HUES6 (cell line): ENCODE measurements around the gene SHOC2.

Source experiments
- H3K27ac ChIP-seq: 2 replicates; pipeline ENCODE4 v1.7.0; 2013; ENCODE audit warnings: low read depth, mild to moderate bottlenecking, low read length, inconsistent platforms
- H3K27me3 ChIP-seq: 2 replicates; pipeline ENCODE4 v1.6.1; 2013; ENCODE audit warnings: low read length; ENCODE audit not compliant: control insufficient read depth, insufficient read depth
- H3K36me3 ChIP-seq: 2 replicates; pipeline ENCODE4 v1.6.1; 2013; ENCODE audit warnings: low read length; ENCODE audit not compliant: control insufficient read depth, insufficient read depth
- H3K4me1 ChIP-seq: 2 replicates; pipeline ENCODE4 v1.6.1; 2013; ENCODE audit warnings: low read length; ENCODE audit not compliant: control insufficient read depth, insufficient read depth
- H3K4me3 ChIP-seq: 2 replicates; pipeline ENCODE4 v1.5.1; 2013; ENCODE audit warnings: low read depth, low read length
- H3K9ac ChIP-seq: one replicate; pipeline ENCODE4 v1.6.1; 2013; ENCODE audit warnings: mild to moderate bottlenecking, low read length
- H3K9me3 ChIP-seq: 2 replicates; pipeline ENCODE4 v1.6.1; 2013; ENCODE audit warnings: low read depth, low read length; ENCODE audit not compliant: control insufficient read depth, insufficient read depth

The SHOC2 gene

GRCh38 chr10:110957606-110958005 is 38.2 kb downstream of the SHOC2 start:
- H3K27ac ChIP-seq, result no peak overlapping the region
- no peaks in the 10 kb centered on the region for H3K27me3 ChIP-seq
- no peaks in the 10 kb centered on the region for H3K36me3 ChIP-seq
- H3K4me3 ChIP-seq, result no peak overlapping the region
- no peaks in the 10 kb centered on the region for H3K4me1 ChIP-seq
- H3K9me3 ChIP-seq, result no peaks in the 10 kb centered on the region
- no peak overlapping the region for H3K9ac ChIP-seq

DNA sequence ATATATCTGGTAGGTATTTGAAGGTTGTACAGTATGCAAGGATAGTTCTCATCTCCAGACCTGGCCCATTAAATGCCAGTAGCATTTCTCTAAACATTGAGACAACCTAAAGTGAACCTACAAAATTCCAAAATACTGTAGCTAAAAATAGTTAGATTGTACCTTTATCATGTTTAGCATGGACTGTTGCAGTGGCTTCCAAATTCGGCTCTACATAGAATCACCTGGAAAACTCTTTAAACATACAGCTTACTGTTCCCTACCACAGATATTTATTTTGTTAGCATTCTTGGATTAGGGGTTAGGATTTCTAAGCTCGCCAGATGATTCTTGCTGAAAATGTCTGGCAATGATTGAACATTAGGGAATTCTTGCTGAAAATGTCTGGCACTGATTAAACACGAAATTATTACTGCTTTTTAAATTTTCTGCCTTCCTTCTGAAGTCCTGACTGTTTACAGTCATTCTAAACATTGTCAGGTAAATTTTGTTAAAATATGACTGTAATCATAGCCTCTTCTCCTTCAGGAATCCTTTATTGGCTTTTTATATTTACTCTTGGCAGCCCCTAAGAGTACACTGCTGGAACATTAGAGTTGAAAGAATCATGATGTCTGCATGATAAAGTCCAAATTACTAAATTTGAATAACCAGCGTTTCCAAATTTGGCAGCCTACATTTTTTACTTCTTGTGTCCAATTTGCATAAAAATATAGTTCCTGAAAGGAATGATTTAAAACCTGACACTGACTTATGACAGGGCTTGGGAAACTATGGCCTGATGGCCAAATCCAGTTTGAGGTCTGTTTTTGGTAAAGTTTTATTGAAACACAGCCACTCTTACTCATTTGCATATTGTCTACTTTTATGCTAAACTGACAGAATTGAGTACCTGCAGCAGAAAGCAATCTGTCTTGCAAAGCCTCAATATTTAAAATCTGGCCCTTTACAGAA is 40.3 kb downstream of the SHOC2 start:
- Histone ChIP-seq H3K27ac (no peak overlapping the region), H3K4me1 (no peaks in the 10 kb centered on the region), H3K9ac (no peak overlapping the region), H3K9me3 (no peaks in the 10 kb centered on the region), H3K36me3 (no peaks in the 10 kb centered on the region), H3K4me3 (no peak overlapping the region), H3K27me3 (no peaks in the 10 kb centered on the region)

DNA sequence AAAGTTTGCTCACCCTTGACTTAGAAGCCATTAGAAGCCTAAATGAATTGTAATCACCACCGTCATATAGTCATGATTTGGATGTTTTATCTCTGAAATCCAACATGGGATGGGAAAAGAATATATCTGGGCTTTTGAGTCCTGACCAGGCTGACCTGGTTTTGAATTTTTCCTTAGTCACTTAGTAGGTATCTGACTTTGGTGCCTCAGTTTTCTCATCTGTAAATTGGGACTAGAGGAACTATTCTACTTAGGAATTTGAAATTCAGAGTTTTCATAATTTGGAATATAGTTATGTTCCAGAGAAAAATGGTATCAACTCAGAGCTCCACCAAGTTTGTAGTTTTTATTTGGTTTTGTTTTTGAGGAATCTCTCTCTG is 40.9 kb downstream of the SHOC2 start:
- no peaks in the 10 kb centered on the region for H3K9me3 ChIP-seq
- H3K27ac ChIP-seq, result no peak overlapping the region
- no peaks in the 10 kb centered on the region for H3K27me3 ChIP-seq
- H3K4me1 ChIP-seq, result no peaks in the 10 kb centered on the region
- no peaks in the 10 kb centered on the region for H3K36me3 ChIP-seq
- H3K9ac ChIP-seq, result no peak overlapping the region
- no peak overlapping the region for H3K4me3 ChIP-seq

- no peak overlapping the region for H3K4me3 ChIP-seq
- H3K9ac ChIP-seq, result no peak overlapping the region
- H3K27me3 ChIP-seq, result no peaks in the 10 kb centered on the region
- H3K27ac ChIP-seq, result no peak overlapping the region
- no peaks in the 10 kb centered on the region for H3K36me3 ChIP-seq
- no peaks in the 10 kb centered on the region for H3K9me3 ChIP-seq
- H3K4me1 ChIP-seq, result no peaks in the 10 kb centered on the region
Observed at GRCh38 chr10:110962443-110962842, 43.0 kb downstream of the SHOC2 start.

GRCh38 chr10:110963162-110963561 is 43.8 kb downstream of the SHOC2 start:
- Histone ChIP-seq H3K9ac (no peak overlapping the region), H3K9me3 (no peaks in the 10 kb centered on the region), H3K27ac (no peak overlapping the region), H3K4me1 (no peaks in the 10 kb centered on the region), H3K4me3 (no peak overlapping the region), H3K27me3 (no peaks in the 10 kb centered on the region), H3K36me3 (no peaks in the 10 kb centered on the region)

DNA sequence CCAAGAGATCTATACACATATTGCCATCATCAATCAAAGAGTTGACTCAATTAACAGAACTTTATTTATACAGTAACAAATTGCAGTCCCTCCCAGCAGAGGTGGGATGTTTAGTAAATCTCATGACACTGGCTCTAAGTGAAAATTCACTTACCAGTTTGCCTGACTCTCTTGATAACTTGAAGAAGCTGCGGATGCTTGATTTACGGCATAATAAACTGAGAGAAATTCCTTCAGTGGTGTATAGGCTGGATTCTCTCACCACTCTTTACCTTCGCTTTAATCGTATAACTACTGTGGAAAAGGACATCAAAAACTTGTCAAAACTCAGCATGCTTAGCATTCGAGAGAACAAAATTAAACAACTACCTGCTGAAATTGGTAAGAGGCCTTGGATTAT is 45.3 kb downstream of the SHOC2 start:
- Histone ChIP-seq H3K4me3 (no peak overlapping the region), H3K4me1 (no peaks in the 10 kb centered on the region), H3K27ac (no peak overlapping the region), H3K36me3 (no peaks in the 10 kb centered on the region), H3K27me3 (no peaks in the 10 kb centered on the region), H3K9ac (no peak overlapping the region), H3K9me3 (no peaks in the 10 kb centered on the region)

DNA sequence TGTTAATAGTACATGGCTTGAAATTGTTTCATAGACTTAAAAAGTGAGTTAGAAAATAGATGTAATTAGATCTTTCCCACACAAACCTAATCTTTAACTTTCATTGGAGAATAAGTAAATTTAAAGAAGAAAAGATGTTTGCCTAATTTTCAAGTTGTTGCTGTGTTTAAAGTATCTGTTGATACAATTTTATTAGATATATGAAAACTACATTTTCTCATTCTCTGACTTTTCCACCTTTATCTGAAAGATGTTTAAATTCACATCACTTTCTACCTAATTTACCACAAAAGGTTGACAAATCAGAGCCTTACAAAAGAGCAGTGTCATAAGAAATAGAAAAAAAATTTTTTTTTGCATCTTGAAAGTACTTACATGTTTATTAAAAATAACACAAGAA is 45.8 kb downstream of the SHOC2 start:
- H3K9ac ChIP-seq, result no peak overlapping the region
- H3K27ac ChIP-seq, result no peak overlapping the region
- no peaks in the 10 kb centered on the region for H3K27me3 ChIP-seq
- H3K9me3 ChIP-seq, result no peaks in the 10 kb centered on the region
- H3K4me3 ChIP-seq, result no peak overlapping the region
- no peaks in the 10 kb centered on the region for H3K4me1 ChIP-seq
- H3K36me3 ChIP-seq, result no peaks in the 10 kb centered on the region

DNA sequence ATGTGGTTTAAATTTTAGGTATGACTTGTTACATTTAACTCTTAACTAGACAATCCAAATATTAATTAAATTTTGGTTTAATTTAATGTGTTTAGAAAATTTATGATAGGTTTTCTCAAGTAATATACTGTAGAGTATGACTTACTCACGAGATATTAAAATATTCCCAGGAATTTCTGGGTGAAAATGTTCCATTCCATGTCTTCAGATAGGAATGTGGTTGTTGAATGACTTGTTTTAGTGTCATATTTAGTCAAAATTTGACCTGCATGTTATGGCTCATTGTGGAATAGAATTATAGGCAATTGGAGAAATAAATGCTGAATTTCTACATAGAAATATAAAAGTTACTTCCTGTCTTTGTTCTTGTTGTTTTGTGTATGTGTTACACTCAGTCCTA is 46.7 kb downstream of the SHOC2 start:
- H3K27ac ChIP-seq, result no peak overlapping the region
- no peaks in the 10 kb centered on the region for H3K4me1 ChIP-seq
- H3K27me3 ChIP-seq, result no peaks in the 10 kb centered on the region

DNA sequence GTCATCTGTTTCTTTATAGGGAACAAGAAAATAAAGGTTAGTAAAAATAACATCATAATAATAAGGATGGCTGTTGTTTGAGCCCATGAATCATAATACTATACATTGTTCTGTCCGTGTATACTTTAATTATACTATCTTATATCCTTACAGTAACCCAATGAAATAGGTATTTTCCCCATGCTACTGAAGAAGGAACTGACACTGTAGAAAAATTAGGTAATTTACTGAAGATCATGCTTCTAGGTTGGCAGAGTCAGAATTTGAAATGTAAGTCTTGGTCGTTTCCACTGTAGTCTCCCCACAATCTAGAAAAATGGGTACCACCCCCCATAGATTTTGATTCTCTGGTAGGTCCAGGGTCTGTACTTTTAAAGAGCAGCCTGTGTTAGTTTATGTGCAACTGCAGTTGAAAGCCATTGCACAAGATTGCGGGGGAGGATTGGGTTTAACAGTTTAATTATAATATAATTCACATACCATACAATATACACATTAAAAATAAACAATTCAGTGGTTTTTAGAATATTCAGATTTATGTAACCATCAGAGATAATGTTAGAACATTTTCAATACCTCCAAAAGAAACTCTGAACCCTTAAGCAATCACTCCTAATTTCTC is 47.7 kb downstream of the SHOC2 start:
- Histone ChIP-seq H3K4me3 (no peak overlapping the region), H3K4me1 (no peaks in the 10 kb centered on the region), H3K27ac (no peak overlapping the region), H3K9me3 (no peaks in the 10 kb centered on the region), H3K9ac (no peak overlapping the region), H3K36me3 (no peaks in the 10 kb centered on the region), H3K27me3 (no peaks in the 10 kb centered on the region)

More for the DNA sequence above, 46.7 kb downstream of the SHOC2 start:
- no peaks in the 10 kb centered on the region for H3K9me3 ChIP-seq
- H3K36me3 ChIP-seq, result no peaks in the 10 kb centered on the region
- no peak overlapping the region for H3K4me3 ChIP-seq
- no peak overlapping the region for H3K9ac ChIP-seq

- Histone ChIP-seq H3K27ac (no peak overlapping the region), H3K36me3 (no peaks in the 10 kb centered on the region)
Observed at GRCh38 chr10:110967645-110968044, 48.2 kb downstream of the SHOC2 start.

DNA sequence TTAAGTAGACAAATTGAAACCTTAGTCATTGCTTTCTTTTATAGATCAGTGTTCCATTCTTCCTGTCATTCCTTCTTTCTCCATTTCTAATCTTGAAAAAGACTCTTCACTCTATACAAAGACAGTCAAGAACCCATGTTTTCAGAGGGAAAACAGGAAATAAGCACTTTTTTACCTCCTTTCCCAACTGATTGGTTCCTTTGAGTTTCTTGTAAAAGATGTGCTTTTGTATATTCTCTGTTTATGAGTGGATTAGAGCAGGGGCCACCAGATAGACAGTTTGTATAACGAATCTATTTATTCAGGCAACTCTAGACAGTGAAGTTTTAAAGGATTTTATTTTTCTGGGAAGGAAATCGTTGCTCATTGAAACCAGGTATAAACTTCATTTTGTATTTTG is 49.8 kb downstream of the SHOC2 start:
- Histone ChIP-seq H3K9me3 (no peaks in the 10 kb centered on the region), H3K9ac (no peak overlapping the region), H3K27me3 (no peaks in the 10 kb centered on the region), H3K27ac (no peak overlapping the region), H3K4me1 (no peaks in the 10 kb centered on the region), H3K4me3 (no peak overlapping the region), H3K36me3 (no peaks in the 10 kb centered on the region)

More at GRCh38 chr10:110967645-110968044, 48.2 kb downstream of the SHOC2 start:
- no peaks in the 10 kb centered on the region for H3K9me3 ChIP-seq
- no peaks in the 10 kb centered on the region for H3K4me1 ChIP-seq
- no peaks in the 10 kb centered on the region for H3K27me3 ChIP-seq
- H3K4me3 ChIP-seq, result no peak overlapping the region
- H3K9ac ChIP-seq, result no peak overlapping the region
